ENCODE data around the gene ADGRV1. TPM values are rescaled to one million over a fixed set of nuclear protein-coding genes. Genes with fewer than 3 reads are reported as not detected.
A peak's percentile ranks its signal among the peaks of the same experiment; 100 is the strongest.
"Not testable (repeated sequence)": the region's sequence is repeated elsewhere in the genome, so short reads cannot be mapped to it uniquely, and the experiment has no call there.

The ADGRV1 gene
- polyA plus RNA-seq, 4 donors: 10.7 to 13.9 (median 11.3) TPM

DNA sequence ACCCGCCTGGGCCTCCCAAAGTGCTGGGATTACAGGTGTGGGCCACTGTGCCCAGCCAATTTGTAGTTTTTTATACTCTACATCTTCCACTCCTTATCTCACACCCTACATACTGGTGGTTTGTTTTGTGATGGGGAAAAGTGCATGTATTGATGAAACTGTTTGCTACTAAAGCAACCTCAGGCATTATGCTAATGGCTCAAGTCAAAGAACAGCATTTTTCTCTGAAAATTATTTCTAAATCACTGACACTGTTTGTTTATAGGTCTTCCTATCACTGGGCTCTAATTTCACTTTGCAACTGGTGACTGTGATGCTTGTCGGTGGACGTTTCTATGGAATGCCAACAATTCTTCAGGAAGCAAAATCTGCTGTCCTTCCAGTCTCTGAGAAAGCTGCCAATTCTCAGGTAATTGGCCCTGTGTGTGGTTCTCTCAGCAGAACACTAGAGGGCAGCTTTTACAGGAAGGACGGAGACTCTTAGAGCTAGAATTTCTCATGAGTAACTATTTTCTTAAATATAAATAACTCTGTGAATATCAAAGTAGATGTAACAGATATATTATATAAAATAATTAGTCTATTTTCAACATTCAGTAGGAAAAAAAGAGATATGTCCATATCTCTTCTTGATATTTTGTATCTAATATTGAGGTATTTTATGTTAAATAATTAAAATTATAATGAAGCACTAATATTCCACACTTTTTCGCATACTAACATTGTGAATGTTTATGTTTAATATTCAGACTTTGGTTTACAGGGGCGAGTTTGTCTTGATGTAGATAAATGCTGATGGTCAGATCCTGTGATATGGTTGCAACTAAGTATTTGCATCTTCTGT lies 244.1 kb downstream of the ADGRV1 start:
- DNase-seq (ENCODE audit: low read depth in 4 of 4, low spot score in 2 of 4): no peak

DNA sequence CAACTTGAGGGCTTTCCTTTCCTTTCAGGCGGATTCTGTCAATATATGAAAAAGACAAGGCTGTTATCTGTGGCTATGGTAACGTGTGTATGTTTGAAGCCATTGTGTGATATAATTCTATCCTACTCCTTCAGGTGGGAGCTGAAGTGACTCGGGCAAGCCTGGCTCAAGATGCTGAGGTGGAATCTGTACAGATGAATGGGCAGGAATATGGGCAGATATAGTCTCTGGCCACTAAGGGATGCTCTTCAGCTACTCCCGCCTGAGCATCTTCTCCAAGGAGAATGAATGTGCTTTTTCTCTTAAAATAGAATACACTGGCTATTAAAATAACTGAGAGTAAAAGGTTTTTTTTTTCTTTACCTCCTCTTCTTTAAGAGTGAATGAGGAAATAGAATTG lies 244.8 kb downstream of the ADGRV1 start:
- DNase-seq (ENCODE audit: low read depth in 4 of 4, low spot score in 2 of 4): no peak

DNA sequence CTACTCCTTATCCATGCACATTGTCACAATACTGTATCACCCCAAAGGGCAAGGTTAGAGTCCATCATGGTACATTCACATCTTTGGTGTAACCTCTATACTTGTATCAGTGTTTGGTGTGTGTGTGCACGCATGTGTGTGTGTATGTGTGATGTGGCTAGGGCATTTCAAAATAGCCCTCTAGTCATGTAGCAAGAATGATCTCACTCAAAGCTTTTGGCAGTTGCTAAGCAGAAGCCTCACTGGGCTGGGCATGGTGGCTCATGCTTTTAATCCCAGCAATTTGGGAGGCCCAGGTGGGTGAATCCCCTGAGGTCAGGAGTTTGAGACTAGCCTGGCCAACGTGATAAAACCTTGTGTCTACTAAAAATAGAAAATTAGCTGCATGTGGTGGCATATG lies 245.3 kb downstream of the ADGRV1 start:
- DNase-seq (ENCODE audit: low read depth in 4 of 4, low spot score in 2 of 4): no peak

DNA sequence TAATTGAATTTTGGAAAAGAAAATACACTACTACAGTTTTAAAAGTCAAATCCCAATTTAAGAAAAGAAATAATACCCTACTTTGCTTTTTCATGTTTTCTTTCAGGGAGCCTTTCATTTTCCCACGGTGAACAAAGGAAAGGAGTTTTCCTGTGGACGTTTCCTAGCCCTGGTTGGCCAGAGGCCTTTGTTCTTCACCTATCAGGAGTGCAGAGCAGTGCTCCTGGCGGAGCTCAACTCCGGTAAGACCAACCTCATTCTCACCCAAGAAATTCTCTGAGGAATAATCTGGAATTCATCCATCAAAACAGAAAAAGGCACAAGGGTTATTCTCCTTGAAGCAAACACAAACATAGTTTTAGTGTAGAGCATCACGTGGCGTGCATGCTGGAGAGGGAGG lies 248.9 kb downstream of the ADGRV1 start:
- no peak for DNase-seq (ENCODE audit: low read depth in 4 of 4, low spot score in 2 of 4)

DNA sequence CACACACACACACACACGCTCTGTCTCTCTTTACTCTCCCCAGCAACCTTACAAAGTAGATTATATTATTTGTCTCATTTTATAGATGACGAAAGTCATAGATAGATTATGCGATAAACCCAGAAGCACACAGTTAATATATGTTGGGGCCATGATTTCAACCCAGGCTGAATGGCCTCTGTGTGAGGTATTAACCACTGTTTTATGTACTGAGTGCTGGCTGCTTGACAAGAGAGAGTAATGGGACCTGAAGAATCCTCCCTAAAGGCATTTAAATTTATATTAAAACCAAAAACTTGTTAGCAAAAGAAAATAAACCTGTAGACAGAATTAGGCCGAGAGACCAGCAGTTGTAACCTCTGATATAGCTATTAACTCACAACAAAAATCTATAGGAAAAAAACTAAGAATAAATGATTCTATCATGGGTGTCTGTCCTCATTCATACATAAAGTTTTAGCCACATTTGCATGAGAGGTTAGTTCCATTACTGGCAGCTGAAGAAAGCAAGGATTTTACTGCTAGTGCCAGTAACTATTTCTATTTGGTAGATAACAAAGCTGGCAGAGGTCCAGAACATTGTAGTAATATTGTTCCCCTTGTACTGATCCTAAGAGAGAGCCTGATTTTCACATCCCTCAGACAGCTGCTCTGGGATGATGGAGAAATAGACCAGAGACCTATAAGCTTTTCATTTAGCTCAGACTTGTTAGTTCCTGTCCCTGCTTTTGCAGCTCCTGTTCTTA lies 250.9 kb downstream of the ADGRV1 start:
- no peak for DNase-seq (ENCODE audit: low read depth in 4 of 4, low spot score in 2 of 4)

DNA sequence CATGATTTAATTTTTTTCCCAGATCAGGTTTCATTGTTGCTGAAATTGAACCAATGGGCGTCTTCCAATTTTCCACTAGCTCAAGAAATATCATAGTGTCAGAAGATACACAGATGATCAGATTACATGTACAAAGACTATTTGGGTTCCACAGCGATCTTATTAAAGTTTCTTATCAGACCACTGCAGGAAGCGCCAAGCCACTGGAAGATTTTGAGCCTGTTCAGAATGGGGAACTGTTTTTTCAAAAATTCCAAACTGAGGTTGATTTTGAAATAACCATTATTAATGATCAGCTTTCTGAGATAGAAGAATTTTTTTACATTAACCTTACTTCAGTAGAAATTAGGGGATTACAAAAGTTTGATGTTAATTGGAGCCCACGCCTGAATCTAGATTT lies 251.6 kb downstream of the ADGRV1 start:
- no peak for DNase-seq (ENCODE audit: low read depth in 4 of 4, low spot score in 2 of 4)

DNA sequence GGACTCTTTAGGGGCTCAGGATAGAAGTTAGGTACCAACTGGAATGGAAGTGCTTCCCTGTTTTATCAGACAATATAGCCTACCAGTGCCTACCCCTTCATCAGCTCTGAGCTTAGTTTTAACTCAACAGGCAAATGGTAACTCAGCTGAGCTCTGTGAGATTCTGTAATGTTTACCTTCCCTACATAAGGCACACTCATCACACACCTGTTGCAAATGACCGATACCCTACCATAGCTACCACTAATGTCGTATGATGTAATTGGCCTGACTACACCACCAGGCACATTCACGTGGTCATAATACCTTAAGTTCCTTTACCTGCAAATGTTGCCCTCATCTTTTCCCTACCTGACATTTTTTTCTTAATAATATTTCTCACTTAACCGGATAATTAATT lies 254.8 kb downstream of the ADGRV1 start:
- no peak for DNase-seq (ENCODE audit: low read depth in 4 of 4, low spot score in 2 of 4)

DNA sequence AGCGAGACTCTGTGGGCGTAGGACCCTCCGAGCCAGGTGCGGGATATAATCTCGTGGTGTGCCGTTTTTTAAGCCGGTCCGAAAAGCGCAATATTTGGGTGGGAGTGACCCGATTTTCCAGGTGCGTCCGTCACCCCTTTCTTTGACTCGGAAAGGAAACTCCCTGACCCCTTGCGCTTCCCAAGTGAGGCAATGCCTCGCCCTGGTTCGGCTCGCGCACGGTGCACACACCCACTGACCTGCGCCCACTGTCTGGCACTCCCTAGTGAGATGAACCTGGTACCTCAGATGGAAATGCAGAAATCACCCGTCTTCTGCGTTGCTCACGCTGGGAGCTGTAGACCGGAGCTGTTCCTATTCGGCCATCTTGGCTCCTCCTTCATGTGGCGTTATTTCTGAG lies 263.5 kb downstream of the ADGRV1 start:
- not testable (repeated sequence) for DNase-seq (ENCODE audit: low read depth in 4 of 4, low spot score in 2 of 4)

DNA sequence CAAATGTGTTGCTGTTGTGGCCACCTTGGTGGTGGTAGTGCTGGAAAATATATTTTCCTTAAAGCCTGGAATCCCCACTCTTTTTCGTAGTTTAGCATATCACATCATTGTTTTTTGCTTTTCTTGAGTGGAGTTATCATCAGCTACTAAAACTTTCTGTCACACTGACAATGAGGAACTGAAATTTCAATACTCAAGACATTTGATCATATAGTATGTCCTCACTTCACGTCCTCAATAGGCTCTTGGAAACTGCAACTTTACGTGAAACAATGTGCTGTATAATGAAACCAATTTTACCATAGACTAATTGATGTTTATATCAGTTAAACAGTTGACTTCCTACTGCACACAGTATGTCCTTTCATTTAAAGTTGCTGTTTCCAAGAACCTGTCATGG lies 265.8 kb downstream of the ADGRV1 start:
- no peak for DNase-seq (ENCODE audit: low read depth in 4 of 4, low spot score in 2 of 4)

DNA sequence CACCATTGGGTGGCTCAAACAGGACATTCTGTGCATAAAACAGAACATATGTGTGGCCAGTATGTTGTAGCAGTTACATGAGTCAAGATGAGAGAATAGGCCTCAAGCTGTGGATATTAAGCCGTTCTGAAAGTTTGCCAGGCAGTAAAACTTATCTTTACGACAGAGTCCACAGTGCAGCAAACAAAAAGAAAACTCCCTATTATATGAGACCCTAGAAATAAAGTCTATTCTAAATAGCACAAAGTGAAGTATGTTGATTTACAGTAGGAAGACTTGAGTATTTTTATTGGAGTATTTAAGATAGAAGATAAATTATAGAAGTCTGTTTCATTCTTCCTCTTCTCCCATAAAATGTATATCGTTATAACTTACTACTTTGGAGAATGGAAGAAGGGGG lies 271.5 kb downstream of the ADGRV1 start:
- DNase-seq (ENCODE audit: low read depth in 4 of 4, low spot score in 2 of 4): peak in 3 of 4 donors; percentile 46 to 59 (median 53)

DNA sequence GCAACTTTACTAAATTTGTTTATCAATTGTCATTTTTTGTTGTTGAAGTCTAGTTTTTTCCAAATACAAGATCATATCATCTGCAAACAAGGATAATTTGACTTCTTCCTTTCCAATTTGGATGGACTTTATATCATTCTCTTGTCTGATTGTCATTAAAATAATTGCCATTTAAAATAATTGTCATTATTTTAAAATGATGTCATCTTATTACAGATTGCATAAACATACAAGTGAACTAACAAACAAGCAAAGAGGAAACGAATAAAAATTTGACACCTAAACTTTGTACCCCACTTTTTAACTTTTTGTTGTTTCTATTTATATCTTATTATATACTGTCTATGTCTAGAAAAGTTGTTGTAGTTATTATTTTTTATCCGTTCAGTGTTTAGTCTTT lies 275.2 kb downstream of the ADGRV1 start:
- no peak for DNase-seq (ENCODE audit: low read depth in 4 of 4, low spot score in 2 of 4)

DNA sequence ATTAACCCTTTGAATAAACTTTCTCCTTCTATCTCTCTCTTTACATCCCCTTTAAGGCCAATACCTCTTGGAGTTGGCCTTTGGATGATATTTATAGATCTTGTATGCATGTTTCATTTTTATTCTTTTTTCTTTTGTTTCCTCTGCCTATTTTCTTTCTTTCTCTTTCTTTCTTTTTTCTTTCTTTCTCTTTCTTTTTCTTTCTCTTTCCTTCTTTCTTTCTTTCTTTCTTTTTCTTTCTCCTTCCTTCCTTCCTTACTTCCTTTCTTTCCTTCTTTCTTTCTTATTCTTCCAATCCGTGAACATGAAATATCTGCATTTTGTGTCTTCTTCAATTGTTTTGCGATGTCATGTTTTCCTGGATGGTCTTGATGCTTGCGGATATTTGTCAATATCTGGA lies 276.1 kb downstream of the ADGRV1 start:
- no peak for DNase-seq (ENCODE audit: low read depth in 4 of 4, low spot score in 2 of 4)

DNA sequence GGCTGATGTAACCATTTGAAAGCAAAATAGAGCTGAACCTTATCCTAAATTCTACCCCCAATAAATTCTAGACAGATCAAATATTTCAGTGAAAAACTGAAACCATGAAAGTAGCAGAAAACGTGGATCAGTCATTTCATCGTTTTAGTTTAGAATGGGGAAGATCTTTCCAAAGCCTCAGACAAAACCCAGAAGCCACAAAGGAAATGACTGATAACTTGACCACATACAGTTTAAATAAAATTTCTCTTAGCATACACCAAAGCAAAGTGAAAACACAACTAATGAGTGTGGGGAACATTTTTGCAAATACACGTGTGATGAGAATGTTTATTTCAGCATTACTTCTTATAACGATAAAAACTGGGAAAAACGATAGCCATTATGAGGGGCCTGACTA lies 284.8 kb downstream of the ADGRV1 start:
- DNase-seq (ENCODE audit: low read depth in 4 of 4, low spot score in 2 of 4): no peak

DNA sequence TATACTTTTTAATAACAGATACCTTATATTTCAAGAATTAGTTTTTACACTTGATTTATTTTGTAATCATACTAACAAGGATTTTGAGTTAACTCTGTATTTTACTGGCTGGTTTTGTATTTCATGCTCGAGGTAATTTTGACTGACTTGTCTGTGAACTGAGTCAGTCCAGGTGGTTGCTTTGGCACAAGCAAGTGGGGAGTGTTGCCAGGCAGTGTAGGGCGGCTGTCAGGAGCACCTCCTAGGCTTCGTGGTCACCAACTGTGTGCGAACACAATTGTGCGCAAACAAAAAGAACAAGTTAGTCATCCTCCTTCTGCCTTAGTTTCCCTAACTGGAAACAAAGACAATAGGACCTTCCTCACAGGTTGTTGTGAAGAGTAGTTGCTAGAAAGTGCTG lies 286.3 kb downstream of the ADGRV1 start:
- no peak for DNase-seq (ENCODE audit: low read depth in 4 of 4, low spot score in 2 of 4)

DNA sequence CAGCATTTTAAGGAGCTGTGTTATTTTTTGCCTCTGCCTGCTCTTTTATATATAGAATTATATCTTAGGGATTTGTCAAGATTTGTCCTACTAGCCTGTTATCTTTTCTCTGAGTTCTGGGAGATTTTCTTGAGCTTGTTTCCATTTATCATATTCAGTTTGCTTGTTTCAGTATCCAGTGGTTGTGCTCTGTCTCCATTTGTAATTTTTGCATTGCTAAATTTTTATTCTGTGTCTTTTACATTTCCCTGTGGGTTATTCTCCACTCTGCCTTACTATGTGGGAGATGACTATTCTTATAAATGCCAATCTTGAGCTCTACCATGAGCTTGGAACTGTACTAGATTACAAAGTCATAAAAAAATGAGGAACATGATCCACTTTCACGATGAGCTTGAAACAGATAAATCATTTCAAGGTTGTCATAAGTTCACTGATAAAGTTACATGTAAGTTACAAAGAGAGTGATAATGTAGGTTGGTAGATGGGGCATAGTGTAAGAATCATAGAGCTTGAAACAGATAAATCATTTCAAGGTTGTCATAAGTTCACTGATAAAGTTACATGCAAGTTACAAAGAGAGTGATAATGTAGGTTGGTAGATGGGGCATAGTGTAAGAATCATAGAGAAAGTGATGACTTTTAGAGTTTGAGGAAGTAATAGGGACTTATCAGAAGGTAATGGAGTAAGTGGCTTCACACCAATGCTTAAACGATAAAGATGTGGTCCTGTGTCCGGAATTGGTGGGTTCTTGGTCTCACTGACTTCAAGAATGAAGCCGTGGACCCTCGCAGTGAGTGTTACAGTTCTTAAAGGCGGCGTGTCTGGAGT lies 287.3 kb downstream of the ADGRV1 start:
- no peak for DNase-seq (ENCODE audit: low read depth in 4 of 4, low spot score in 2 of 4)

DNA sequence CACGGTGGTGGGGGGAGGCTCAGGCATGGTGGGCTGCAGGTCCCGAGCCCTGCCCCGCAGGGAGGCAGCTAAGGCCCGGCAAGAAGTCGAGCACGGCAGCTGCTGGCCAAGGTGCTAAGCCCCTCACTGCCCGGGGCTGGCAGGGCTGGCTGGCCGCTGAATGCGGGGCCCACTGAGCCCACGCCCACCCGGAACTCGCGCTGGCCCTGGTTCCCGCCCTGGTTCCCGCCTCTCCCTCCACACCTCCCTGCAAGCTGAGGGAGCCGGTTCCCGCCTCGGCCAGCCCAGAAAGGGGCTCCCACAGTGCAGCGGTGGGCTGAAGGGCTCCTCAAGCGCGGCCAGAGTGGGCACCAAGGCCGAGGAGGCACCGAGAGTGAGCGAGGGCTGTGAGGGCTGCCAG lies 289.0 kb downstream of the ADGRV1 start:
- not testable (repeated sequence) for DNase-seq (ENCODE audit: low read depth in 4 of 4, low spot score in 2 of 4)

DNA sequence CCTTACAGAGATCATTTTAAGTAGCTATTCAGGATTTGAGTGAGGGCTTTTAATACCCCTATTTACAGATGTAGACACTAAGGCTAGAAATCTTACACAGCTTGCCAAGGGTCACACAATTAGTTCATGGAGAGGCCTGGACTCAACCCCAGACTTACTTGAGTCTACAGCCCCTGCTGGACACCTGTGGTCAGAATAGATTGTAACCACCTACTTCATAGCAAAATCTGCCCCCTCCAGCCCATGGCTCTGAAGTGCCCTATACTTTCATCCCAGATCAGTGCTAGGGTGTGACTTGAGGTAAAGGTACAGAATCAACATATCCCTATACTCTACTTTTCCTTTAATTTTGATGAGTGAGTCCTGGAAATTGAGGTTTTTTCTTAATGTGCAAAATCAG lies 291.3 kb downstream of the ADGRV1 start:
- DNase-seq (ENCODE audit: low read depth in 4 of 4, low spot score in 2 of 4): no peak

DNA sequence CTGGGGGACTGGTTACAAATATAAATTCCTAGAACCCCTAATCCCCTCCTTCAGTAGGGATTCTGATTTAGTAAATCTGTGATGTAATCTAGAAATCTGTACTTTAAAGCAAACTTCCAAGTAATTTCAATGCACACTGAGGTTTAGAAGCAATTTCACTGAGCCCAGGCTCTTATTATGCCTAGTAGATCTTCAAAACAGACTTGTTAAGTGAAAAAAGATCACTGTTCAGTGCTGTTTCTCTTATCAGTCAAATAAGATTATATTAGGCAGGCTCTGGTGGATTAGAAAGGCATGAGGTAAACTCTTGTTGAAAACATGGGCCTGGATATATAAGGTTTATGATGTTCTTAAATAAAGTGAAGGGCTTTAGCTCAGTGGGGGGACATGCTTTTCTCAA lies 293.9 kb downstream of the ADGRV1 start:
- no peak for DNase-seq (ENCODE audit: low read depth in 4 of 4, low spot score in 2 of 4)

DNA sequence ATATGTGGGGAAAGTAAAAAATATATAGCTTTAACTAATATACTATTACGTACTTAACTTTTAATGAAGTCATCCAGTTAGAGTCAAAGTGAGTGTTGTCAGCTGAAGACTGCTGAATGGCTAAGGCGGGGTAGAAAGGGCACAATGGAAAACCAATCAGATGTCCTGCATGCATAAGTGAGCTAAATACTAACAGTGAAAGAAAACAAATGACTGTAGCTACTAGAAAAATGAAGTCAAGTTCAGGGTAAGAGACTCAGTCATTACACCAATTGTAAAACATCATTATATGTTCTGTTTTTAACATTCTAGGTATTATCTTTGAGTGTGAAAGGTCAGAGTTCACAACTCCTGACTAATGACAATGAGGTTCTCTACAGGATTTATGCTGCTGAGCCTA lies 295.2 kb downstream of the ADGRV1 start:
- no peak for DNase-seq (ENCODE audit: low read depth in 4 of 4, low spot score in 2 of 4)

DNA sequence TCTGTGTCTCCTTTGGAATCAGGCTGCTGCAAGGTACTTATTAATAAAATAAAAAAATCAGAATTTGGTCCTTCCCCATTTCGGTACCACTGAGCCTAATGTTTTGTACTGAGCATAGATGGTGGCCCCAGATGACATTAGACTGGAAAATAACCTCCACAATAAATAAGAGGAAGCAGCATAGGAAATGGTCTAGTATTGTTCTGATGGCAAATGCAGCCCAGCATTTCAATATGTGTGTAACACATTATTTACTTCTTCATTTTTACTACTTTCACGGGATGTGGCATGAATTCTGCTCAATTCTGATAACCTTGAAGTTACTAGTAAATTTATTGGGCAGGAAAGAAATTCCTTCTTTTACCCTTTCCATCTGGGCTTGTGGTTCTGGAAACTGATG lies 295.6 kb downstream of the ADGRV1 start:
- no peak for DNase-seq (ENCODE audit: low read depth in 4 of 4, low spot score in 2 of 4)

DNA sequence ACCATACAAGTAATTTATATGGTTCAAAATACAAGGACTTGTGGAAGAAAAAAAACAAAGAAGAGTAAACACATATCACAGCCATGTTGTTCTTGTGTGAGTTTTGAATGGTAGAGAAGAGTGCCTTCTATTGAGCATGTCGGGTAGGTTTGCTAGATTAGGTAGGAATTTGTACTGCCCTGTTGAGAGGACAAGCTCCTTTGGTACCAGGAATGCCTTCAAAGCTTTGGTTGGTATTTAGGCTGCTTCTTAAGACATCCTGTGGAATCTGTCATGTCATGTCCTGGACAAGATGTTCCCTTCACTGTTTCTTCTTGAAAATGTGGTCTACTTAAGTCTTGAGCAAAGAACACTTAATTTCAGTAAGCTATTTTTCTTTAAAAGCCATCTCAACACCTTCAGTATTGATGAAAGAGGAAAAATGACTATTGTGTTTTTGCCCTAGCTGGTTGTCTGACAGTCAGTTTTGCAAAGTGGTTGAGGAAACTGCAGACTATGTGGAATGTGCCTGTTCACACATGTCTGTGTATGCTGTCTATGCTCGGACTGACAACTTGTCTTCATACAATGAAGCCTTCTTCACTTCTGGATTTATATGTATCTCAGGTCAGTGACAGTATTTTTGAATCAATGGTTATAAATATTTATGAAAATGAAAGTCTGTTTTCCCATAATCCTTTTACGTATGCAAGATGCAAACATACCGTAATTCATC lies 296.9 kb downstream of the ADGRV1 start:
- DNase-seq (ENCODE audit: low read depth in 4 of 4, low spot score in 2 of 4): no peak

Data from left renal cortex interstitium (tissue), 4 donors.